GM12865 (cell line): ENCODE measurements around the gene GRID1.

ENCODE experiments used
- DNase-seq: peaks from one replicate; pipeline ENCODE4 v3.0.0; 2010; ENCODE audit warnings: low read depth
- H3K4me3 ChIP-seq: 2 replicates; pipeline ENCODE4 v1.5.1; 2011; ENCODE audit warnings: mild to moderate bottlenecking, low read depth, low read length, control low read depth
- CTCF ChIP-seq: IDR thresholded peaks from 2 replicates; pipeline ENCODE4 v1.5.1; 2011; ENCODE audit warnings: low read length, control low read depth, low read depth, inconsistent platforms; ENCODE audit not compliant: insufficient read depth; ENCODE audit errors: missing control alignments

GRID1 gene

GRCh38 chr10:86364491-86365345 is 1.9 kb downstream of the GRID1 start:
- no peak overlapping the region for H3K4me3 ChIP-seq
- TF ChIP-seq CTCF: no peak
- DNase-seq: no peak

GRCh38 chr10:86363833-86364490 is 2.6 kb downstream of the GRID1 start:
- H3K4me3 ChIP-seq: no peak overlapping the region
- no peak for TF ChIP-seq CTCF
- no peak for DNase-seq

- no peak overlapping the region for H3K4me3 ChIP-seq
- peak; percentile 12 for TF ChIP-seq CTCF
- DNase-seq: no peak
Observed at GRCh38 chr10:86363184-86363832, 3.3 kb downstream of the GRID1 start.

GRCh38 chr10:86362586-86363183 is 3.9 kb downstream of the GRID1 start:
- no peak for DNase-seq
- no peak overlapping the region for H3K4me3 ChIP-seq
- TF ChIP-seq CTCF: no peak

GRCh38 chr10:86362129-86362527 is 4.5 kb downstream of the GRID1 start:
- no peak for DNase-seq
- H3K4me3 ChIP-seq: no peak overlapping the region
- no peak for TF ChIP-seq CTCF

GRCh38 chr10:86361156-86362128 is 5.2 kb downstream of the GRID1 start:
- TF ChIP-seq CTCF: no peak

More at GRCh38 chr10:86361156-86362128, 5.2 kb downstream of the GRID1 start:
- no peak for DNase-seq
- H3K4me3 ChIP-seq: no peak overlapping the region
